GM19468 (cell line): ENCODE results near the gene TNS1.
"Not testable (repeated sequence)": the region's sequence is repeated elsewhere in the genome, so short reads cannot be mapped to it uniquely, and the experiment has no call there.

Source experiments
- ATAC-seq: cut with Tn5 transposase; IDR thresholded peaks from one replicate; pipeline ENCODE4 v1.9.1; 2021; ENCODE audit warnings: mild to moderate bottlenecking, moderate library complexity, moderate number of reproducible peaks; ENCODE audit not compliant: unreplicated experiment; ENCODE audit errors: extremely low read depth

TNS1 gene

GRCh38 chr2:217795706-217796465 is 206.9 kb downstream of the TNS1 start:
- no peak for ATAC-seq

- ATAC-seq, result no peak
Measured at GRCh38 chr2:217795067-217795466, 207.7 kb downstream of the TNS1 start.

GRCh38 chr2:217794133-217794986 is 208.4 kb downstream of the TNS1 start:
- ATAC-seq, result no peak

GRCh38 chr2:217793566-217794132 is 209.1 kb downstream of the TNS1 start:
- no peak for ATAC-seq

GRCh38 chr2:217792626-217793527 is 209.9 kb downstream of the TNS1 start:
- ATAC-seq, result no peak

- no peak for ATAC-seq
Measured at GRCh38 chr2:217791551-217791950, 211.2 kb downstream of the TNS1 start.

GRCh38 chr2:217790681-217791392 is 212.0 kb downstream of the TNS1 start:
- no peak for ATAC-seq

- ATAC-seq, result no peak
Measured at GRCh38 chr2:217790195-217790594, 212.6 kb downstream of the TNS1 start.

GRCh38 chr2:217789736-217790181 is 213.0 kb downstream of the TNS1 start:
- no peak for ATAC-seq

- ATAC-seq, result no peak
Measured at GRCh38 chr2:217789003-217789735, 213.6 kb downstream of the TNS1 start.

GRCh38 chr2:217788669-217789002 is 214.2 kb downstream of the TNS1 start:
- no peak for ATAC-seq

- ATAC-seq, result no peak
Measured at GRCh38 chr2:217787160-217787877, 215.5 kb downstream of the TNS1 start.

GRCh38 chr2:217786560-217786959 is 216.2 kb downstream of the TNS1 start:
- ATAC-seq, result not testable (repeated sequence)

- ATAC-seq, result no peak
Measured at GRCh38 chr2:217785544-217786045, 217.2 kb downstream of the TNS1 start.

GRCh38 chr2:217784996-217785543 is 217.7 kb downstream of the TNS1 start:
- ATAC-seq, result no peak

GRCh38 chr2:217783243-217783642 is 219.6 kb downstream of the TNS1 start:
- no peak for ATAC-seq

GRCh38 chr2:217777906-217778305 is 224.9 kb downstream of the TNS1 start:
- no peak for ATAC-seq

- ATAC-seq, result no peak
Measured at GRCh38 chr2:217776631-217777030, 226.2 kb downstream of the TNS1 start.
